Mesenchymal stem cell (in vitro differentiated cells and primary cell): ENCODE data around the gene COQ9.

Source experiments
- DNase-seq: peaks from one replicate; pipeline ENCODE4 v3.0.0-alpha.2; 2013
- H2AFZ ChIP-seq: one replicate; pipeline ENCODE4 v1.6.1; 2013; ENCODE audit warnings: low read depth, mild to moderate bottlenecking, control low read depth, inconsistent platforms, low read length, moderate library complexity
- H2AK5ac ChIP-seq: 2 replicates; pipeline ENCODE4 v1.6.1; 2013; ENCODE audit warnings: low read length, moderate library complexity, mild to moderate bottlenecking, inconsistent platforms; ENCODE audit not compliant: severe bottlenecking
- H2BK120ac ChIP-seq: one replicate; pipeline ENCODE4 v1.6.1; 2013; ENCODE audit warnings: low read depth, mild to moderate bottlenecking, inconsistent platforms, low read length, moderate library complexity
- H2BK12ac ChIP-seq, 2 experiments: one replicate each; pipeline ENCODE4 v1.6.1; 2013; ENCODE audit warnings: inconsistent platforms in 2 of 2, low read length in 2 of 2, mild to moderate bottlenecking in 2 of 2, moderate library complexity in 2 of 2, control low read depth in 1 of 2
- H2BK15ac ChIP-seq: one replicate; pipeline ENCODE4 v1.6.1; 2013; ENCODE audit warnings: mild to moderate bottlenecking, low read depth, inconsistent platforms; ENCODE audit not compliant: poor library complexity, severe bottlenecking
- H2BK5ac ChIP-seq: 2 replicates; pipeline ENCODE4 v1.6.1; 2013; ENCODE audit warnings: low read depth, mild to moderate bottlenecking, low read length, control low read depth, inconsistent platforms; ENCODE audit not compliant: poor library complexity, severe bottlenecking
- H3K14ac ChIP-seq, 2 experiments: one replicate each; pipeline ENCODE4 v1.6.1; 2013; ENCODE audit warnings: inconsistent platforms in 2 of 2, low read length in 2 of 2, control low read depth in 1 of 2, mild to moderate bottlenecking in 1 of 2, moderate library complexity in 1 of 2
- H3K18ac ChIP-seq, 2 experiments: one replicate each; pipeline ENCODE4 v1.6.1; 2013; ENCODE audit warnings: inconsistent platforms in 2 of 2, low read length in 2 of 2, control low read depth in 1 of 2, low read depth in 1 of 2, mild to moderate bottlenecking in 1 of 2
- H3K23ac ChIP-seq, 2 experiments: one replicate each; pipeline ENCODE4 v1.6.1; 2013; ENCODE audit warnings: inconsistent platforms in 2 of 2, low read length in 2 of 2, mild to moderate bottlenecking in 2 of 2, moderate library complexity in 2 of 2, control low read depth in 1 of 2
- H3K27ac ChIP-seq: 2 replicates; pipeline ENCODE4 v1.5.1; 2013; ENCODE audit warnings: mild to moderate bottlenecking, moderate library complexity, low read length, control low read depth, inconsistent platforms; ENCODE audit not compliant: poor library complexity, severe bottlenecking
- H3K27me3 ChIP-seq, 2 experiments: 2 replicates each; pipeline versions ENCODE4 v1.6.1 to v1.7.0; 2013; ENCODE audit warnings: low read length in 2 of 2, mild to moderate bottlenecking in 2 of 2, moderate library complexity in 2 of 2, control low read depth in 1 of 2, inconsistent platforms in 1 of 2; ENCODE audit not compliant: control insufficient read depth in 1 of 2, insufficient read depth in 1 of 2
- H3K36me3 ChIP-seq, 2 experiments: 2 replicates each; pipeline versions ENCODE4 v1.6.1 to v1.7.0; 2013; ENCODE audit warnings: low read length in 2 of 2, control low read depth in 1 of 2, inconsistent platforms in 1 of 2, low read depth in 1 of 2, mild to moderate bottlenecking in 1 of 2; ENCODE audit not compliant: insufficient read depth in 2 of 2, control insufficient read depth in 1 of 2
- H3K4ac ChIP-seq, 2 experiments: one replicate each; pipeline ENCODE4 v1.6.1; 2013; ENCODE audit warnings: inconsistent platforms in 2 of 2, low read length in 2 of 2, mild to moderate bottlenecking in 2 of 2, moderate library complexity in 2 of 2, control low read depth in 1 of 2, low read depth in 1 of 2
- H3K4me1 ChIP-seq: 2 replicates; pipeline ENCODE4 v1.6.1; 2013; ENCODE audit warnings: low read depth, low read length, control low read depth; ENCODE audit not compliant: control insufficient read depth, insufficient read depth
- H3K4me2 ChIP-seq: 2 replicates; pipeline ENCODE4 v1.6.1; 2013; ENCODE audit warnings: low read length, mild to moderate bottlenecking, inconsistent platforms; ENCODE audit not compliant: poor library complexity, severe bottlenecking
- H3K4me3 ChIP-seq, 2 experiments: 2 replicates each; pipeline versions ENCODE4 v1.5.1 to v1.7.0; 2013; ENCODE audit warnings: low read length in 2 of 2, mild to moderate bottlenecking in 2 of 2, control low read depth in 1 of 2, low read depth in 1 of 2; ENCODE audit not compliant: insufficient read depth in 1 of 2
- H3K79me1 ChIP-seq: replicated peaks from 2 replicates; pipeline ENCODE4 v1.6.1; 2013; ENCODE audit warnings: mild to moderate bottlenecking, control low read depth, low read length, inconsistent platforms; ENCODE audit not compliant: poor library complexity, severe bottlenecking
- H3K9ac ChIP-seq: 2 replicates; pipeline ENCODE4 v1.7.0; 2013; ENCODE audit warnings: mild to moderate bottlenecking, low read length, moderate library complexity
- H3K9me3 ChIP-seq: 2 replicates; pipeline ENCODE4 v1.7.0; 2013; ENCODE audit warnings: mild to moderate bottlenecking, low read length; ENCODE audit not compliant: control insufficient read depth
- H4K8ac ChIP-seq: one replicate; pipeline ENCODE4 v1.6.1; 2013; ENCODE audit warnings: inconsistent platforms, mild to moderate bottlenecking, low read length, moderate library complexity
- H4K91ac ChIP-seq: one replicate; pipeline ENCODE4 v1.6.1; 2013; ENCODE audit warnings: mild to moderate bottlenecking, low read length, inconsistent platforms
- WGBS: methylation state at CpG from one replicate; pipeline ENCODE4 v1.1.7; 2013; ENCODE audit warnings: mixed read lengths; 5-methylcytosine and 5-hydroxymethylcytosine counted together

The COQ9 gene

DNA sequence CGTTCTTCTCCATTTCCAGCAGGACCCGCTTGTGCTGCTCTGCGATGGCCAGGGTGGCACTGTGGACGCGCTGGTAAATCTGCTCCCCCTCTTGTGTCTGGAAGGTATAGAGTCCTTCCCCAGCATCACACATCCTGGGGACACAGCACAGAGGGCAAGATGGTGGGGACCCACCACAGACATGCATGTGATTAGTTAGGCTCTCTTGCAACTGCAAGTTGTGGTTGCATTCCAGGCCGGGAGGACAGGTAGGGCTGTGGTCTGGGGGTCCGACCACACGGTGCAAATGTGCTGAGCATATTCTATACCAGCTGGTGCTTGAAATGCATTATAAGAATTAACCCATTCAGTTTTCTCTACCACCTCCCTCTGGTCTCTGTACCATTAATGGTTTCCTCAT, 26.6 kb downstream of the COQ9 start:
- no peak overlapping the region for H3K27ac ChIP-seq
- H4K8ac ChIP-seq = no peak overlapping the region
- H2BK12ac ChIP-seq = no peak overlapping the region
- H3K23ac ChIP-seq = no peak overlapping the region
- H3K9ac ChIP-seq = no peak overlapping the region
- H2AFZ ChIP-seq = no peak overlapping the region
- H3K18ac ChIP-seq = no peak overlapping the region
- no peak overlapping the region for H4K91ac ChIP-seq
- no peak overlapping the region for H3K4me3 ChIP-seq
- H3K4me1 ChIP-seq = peaks cover 61% of the 10 kb centered on the region
- H3K4ac ChIP-seq = no peak overlapping the region
- peaks cover 66 to 80% of the 10 kb centered on the region in 2 experiments for H3K36me3 ChIP-seq
- H2BK15ac ChIP-seq = no peak overlapping the region
- no peaks in the 10 kb centered on the region for H3K9me3 ChIP-seq
- H2BK5ac ChIP-seq = no peak overlapping the region
- H3K4me2 ChIP-seq = no peak overlapping the region
- 95% methylated on average over 8 of the region's 8 CpGs for WGBS
- no peak overlapping the region for H3K14ac ChIP-seq
- H3K27me3 ChIP-seq = no peaks in the 10 kb centered on the region
- no peak for DNase-seq
- H2BK120ac ChIP-seq = no peak overlapping the region
- no peak overlapping the region for H2AK5ac ChIP-seq
- peaks cover 42% of the 10 kb centered on the region for H3K79me1 ChIP-seq

DNA sequence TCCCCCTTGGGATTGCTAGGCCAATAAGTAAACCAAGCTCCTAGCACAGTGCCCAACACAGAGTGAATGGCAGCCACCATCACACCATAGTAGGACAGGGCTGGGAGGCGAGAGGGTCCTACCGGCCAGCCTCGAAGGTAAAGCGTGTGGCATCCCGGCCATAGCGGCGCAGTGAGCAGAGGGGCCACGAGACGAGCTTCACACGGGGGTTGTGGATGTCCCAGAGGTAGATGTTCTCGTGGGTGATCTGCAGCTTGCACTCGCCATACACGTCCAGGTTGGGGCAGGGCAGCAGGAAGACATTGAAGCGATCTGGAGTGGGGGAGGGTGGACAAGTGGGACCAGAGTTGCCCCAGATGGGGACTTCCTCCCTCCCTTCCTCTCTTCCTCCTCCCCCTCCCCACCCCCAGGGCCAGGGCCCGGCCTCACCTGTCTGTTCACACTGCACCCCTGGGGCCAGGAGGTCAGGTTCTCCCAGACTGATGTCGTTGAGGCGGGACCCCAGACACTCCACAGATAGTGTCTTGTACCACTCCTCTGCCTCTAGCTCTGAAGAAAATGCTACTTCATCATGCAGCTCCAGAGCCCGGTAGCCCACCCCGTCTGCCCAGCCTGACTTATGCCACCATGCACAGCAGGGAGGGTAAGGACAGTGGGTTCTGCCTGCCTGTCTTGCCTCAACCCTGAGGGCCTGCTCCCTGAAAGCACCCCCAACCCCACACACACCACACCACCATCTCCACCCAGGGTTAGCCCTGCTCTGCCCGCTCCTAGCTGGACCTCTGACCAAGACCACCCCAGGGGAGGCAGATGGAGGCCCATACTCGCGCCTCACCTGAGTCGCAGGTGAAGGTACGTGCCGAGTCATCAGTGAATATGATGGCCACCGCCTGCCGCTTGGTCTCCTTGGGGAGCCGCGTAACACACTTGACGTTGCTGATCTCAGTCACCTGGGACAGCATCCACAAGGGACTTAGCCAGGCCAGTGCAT, 27.7 kb downstream of the COQ9 start:
- H2AFZ ChIP-seq = no peak overlapping the region
- H4K91ac ChIP-seq = peak overlapping the region; percentile 14
- H2BK15ac ChIP-seq = peak overlapping the region; percentile 26
- H3K23ac ChIP-seq = no peak overlapping the region
- H3K79me1 ChIP-seq = peaks cover 40% of the 10 kb centered on the region
- H3K9me3 ChIP-seq = no peaks in the 10 kb centered on the region
- H3K18ac ChIP-seq = no peak overlapping the region
- no peak overlapping the region for H4K8ac ChIP-seq
- 84% methylated on average over 29 of the region's 30 CpGs for WGBS
- no peak overlapping the region for H2BK5ac ChIP-seq
- H3K4me1 ChIP-seq = peaks cover 68% of the 10 kb centered on the region
- H3K14ac ChIP-seq = no peak overlapping the region
- H3K36me3 ChIP-seq = peaks cover 55 to 73% of the 10 kb centered on the region in 2 experiments
- no peak for DNase-seq
- no peak overlapping the region for H3K4me2 ChIP-seq
- no peak overlapping the region for H3K27ac ChIP-seq
- H2AK5ac ChIP-seq = no peak overlapping the region
- peak overlapping the region in 1 of 2 experiments; percentile 21 for H2BK12ac ChIP-seq
- no peaks in the 10 kb centered on the region for H3K27me3 ChIP-seq
- H3K9ac ChIP-seq = no peak overlapping the region
- no peak overlapping the region for H3K4ac ChIP-seq
- H3K4me3 ChIP-seq = no peak overlapping the region
- H2BK120ac ChIP-seq = no peak overlapping the region

DNA sequence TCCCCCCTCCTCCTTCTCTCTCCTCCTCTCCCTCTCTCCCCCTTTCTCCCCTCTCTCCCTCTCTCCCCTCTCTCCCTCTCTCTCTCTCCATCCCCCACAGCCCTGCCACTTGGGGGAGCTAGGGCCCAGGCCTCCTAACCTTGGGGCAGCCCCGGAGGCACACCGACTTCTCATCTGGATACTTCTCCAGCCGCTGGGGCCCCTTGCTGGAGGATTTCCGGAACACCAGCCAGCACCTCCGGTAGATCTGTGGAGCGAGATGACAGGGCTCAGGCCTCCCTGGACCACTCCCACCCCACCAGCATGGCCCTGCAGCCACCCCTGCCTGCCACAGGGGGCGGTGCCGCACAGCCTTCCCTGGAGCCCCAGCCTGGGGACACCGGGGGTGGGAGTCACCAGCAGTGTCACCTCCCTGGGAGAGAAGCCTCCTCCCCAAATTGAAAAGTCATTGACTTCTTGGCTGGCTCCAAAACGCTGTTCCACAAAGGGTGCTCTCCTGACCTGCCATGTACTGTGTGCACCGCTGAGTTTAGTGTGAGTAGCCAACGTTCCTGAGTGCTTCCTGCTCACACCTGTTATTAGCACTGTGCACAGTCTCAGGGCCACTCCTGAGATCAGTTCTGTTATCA, 28.5 kb downstream of the COQ9 start:
- no peak overlapping the region for H3K4me3 ChIP-seq
- H3K79me1 ChIP-seq = peaks cover 44% of the 10 kb centered on the region
- H3K18ac ChIP-seq = no peak overlapping the region
- H2BK120ac ChIP-seq = no peak overlapping the region
- no peak overlapping the region for H3K4ac ChIP-seq
- no peak overlapping the region for H3K14ac ChIP-seq
- H3K4me2 ChIP-seq = no peak overlapping the region
- no peaks in the 10 kb centered on the region for H3K9me3 ChIP-seq
- no peak overlapping the region for H3K23ac ChIP-seq
- H3K27me3 ChIP-seq = no peaks in the 10 kb centered on the region
- no peak overlapping the region for H2AFZ ChIP-seq
- H3K4me1 ChIP-seq = peaks cover 70% of the 10 kb centered on the region
- no peak overlapping the region for H2BK5ac ChIP-seq
- H3K36me3 ChIP-seq = peaks cover 46 to 64% of the 10 kb centered on the region in 2 experiments
- H4K8ac ChIP-seq = no peak overlapping the region
- H2BK15ac ChIP-seq = peak overlapping the region; percentile 37
- no peak overlapping the region for H4K91ac ChIP-seq
- H2BK12ac ChIP-seq = no peak overlapping the region
- DNase-seq = peak; percentile 76
- H3K27ac ChIP-seq = no peak overlapping the region
- H3K9ac ChIP-seq = no peak overlapping the region
- WGBS = 6% methylated on average over 12 of the region's 12 CpGs
- H2AK5ac ChIP-seq = no peak overlapping the region
